HG02840 (cell line): Measurements from ENCODE around the gene RAPGEF4.

Experiments
- ATAC-seq: cut with Tn5 transposase; IDR thresholded peaks from one replicate; pipeline ENCODE4 v1.9.1; 2021; ENCODE audit warnings: mild to moderate bottlenecking, moderate library complexity, moderate number of reproducible peaks; ENCODE audit not compliant: unreplicated experiment, low FRiP score

RAPGEF4 gene

GRCh38 chr2:172894689-172895387 is 159.2 kb downstream of the RAPGEF4 start:
- no peak for ATAC-seq

- no peak for ATAC-seq
These were observed 161.0 kb downstream of the RAPGEF4 start for GRCh38 chr2:172896661-172897081.

GRCh38 chr2:172900871-172901270 is 165.2 kb downstream of the RAPGEF4 start:
- no peak for ATAC-seq

GRCh38 chr2:172901913-172902312 is 166.3 kb downstream of the RAPGEF4 start:
- no peak for ATAC-seq

- ATAC-seq = no peak
These were observed 168.6 kb downstream of the RAPGEF4 start for GRCh38 chr2:172904236-172904635.

- no peak for ATAC-seq
These were observed 170.5 kb downstream of the RAPGEF4 start for GRCh38 chr2:172905937-172906811.

GRCh38 chr2:172908275-172908674 is 172.6 kb downstream of the RAPGEF4 start:
- ATAC-seq = no peak

- ATAC-seq = no peak
These were observed 173.8 kb downstream of the RAPGEF4 start for GRCh38 chr2:172909454-172909853.

GRCh38 chr2:172912266-172912665 is 176.6 kb downstream of the RAPGEF4 start:
- no peak for ATAC-seq

GRCh38 chr2:172914341-172915008 is 178.8 kb downstream of the RAPGEF4 start:
- ATAC-seq = no peak

- no peak for ATAC-seq
These were observed 182.1 kb downstream of the RAPGEF4 start for GRCh38 chr2:172917716-172918115.

GRCh38 chr2:172919732-172920131 is 184.1 kb downstream of the RAPGEF4 start:
- ATAC-seq = no peak

- ATAC-seq = no peak
These were observed 186.0 kb downstream of the RAPGEF4 start for GRCh38 chr2:172921532-172922236.

GRCh38 chr2:172922306-172922705 is 186.7 kb downstream of the RAPGEF4 start:
- ATAC-seq = no peak

- ATAC-seq = no peak
These were observed 187.2 kb downstream of the RAPGEF4 start for GRCh38 chr2:172922815-172923214.

- ATAC-seq = no peak
These were observed 188.5 kb downstream of the RAPGEF4 start for GRCh38 chr2:172924097-172924660.

GRCh38 chr2:172925600-172925999 is 190.0 kb downstream of the RAPGEF4 start:
- ATAC-seq = no peak

- no peak for ATAC-seq
These were observed 191.4 kb downstream of the RAPGEF4 start for GRCh38 chr2:172926785-172927640.

GRCh38 chr2:172927641-172928357 is 192.2 kb downstream of the RAPGEF4 start:
- no peak for ATAC-seq
